ENCODE results near the gene LRRC23.

DNA sequence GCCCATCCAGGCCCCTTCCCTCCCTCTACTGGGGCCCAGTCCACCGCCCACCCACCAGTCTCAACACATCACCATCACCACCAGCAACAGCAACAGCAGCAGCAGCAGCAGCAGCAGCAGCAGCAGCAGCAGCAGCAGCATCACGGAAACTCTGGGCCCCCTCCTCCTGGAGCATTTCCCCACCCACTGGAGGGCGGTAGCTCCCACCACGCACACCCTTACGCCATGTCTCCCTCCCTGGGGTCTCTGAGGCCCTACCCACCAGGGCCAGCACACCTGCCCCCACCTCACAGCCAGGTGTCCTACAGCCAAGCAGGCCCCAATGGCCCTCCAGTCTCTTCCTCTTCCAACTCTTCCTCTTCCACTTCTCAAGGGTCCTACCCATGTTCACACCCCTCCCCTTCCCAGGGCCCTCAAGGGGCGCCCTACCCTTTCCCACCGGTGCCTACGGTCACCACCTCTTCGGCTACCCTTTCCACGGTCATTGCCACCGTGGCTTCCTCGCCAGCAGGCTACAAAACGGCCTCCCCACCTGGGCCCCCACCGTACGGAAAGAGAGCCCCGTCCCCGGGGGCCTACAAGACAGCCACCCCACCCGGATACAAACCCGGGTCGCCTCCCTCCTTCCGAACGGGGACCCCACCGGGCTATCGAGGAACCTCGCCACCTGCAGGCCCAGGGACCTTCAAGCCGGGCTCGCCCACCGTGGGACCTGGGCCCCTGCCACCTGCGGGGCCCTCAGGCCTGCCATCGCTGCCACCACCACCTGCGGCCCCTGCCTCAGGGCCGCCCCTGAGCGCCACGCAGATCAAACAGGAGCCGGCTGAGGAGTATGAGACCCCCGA, 32.2 kb downstream of the LRRC23 start:
- TF ChIP-seq, protein P1, sequence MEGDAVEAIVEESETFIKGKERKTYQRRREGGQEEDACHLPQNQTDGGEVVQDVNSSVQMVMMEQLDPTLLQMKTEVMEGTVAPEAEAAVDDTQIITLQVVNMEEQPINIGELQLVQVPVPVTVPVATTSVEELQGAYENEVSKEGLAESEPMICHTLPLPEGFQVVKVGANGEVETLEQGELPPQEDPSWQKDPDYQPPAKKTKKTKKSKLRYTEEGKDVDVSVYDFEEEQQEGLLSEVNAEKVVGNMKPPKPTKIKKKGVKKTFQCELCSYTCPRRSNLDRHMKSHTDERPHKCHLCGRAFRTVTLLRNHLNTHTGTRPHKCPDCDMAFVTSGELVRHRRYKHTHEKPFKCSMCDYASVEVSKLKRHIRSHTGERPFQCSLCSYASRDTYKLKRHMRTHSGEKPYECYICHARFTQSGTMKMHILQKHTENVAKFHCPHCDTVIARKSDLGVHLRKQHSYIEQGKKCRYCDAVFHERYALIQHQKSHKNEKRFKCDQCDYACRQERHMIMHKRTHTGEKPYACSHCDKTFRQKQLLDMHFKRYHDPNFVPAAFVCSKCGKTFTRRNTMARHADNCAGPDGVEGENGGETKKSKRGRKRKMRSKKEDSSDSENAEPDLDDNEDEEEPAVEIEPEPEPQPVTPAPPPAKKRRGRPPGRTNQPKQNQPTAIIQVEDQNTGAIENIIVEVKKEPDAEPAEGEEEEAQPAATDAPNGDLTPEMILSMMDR (IDR thresholded peaks at IDR 0.05): peak in 1 of 6 experiments; percentile 1
- TF ChIP-seq POLR2A (IDR thresholded peaks at IDR 0.05): no peak

Measured in adrenal gland (tissue), 5 donors.